ENCODE data around the gene CRIM1.
"Not testable (repeated sequence)": the region's sequence is repeated elsewhere in the genome, so short reads cannot be mapped to it uniquely, and the experiment has no call there.

Gene CRIM1, protein sequence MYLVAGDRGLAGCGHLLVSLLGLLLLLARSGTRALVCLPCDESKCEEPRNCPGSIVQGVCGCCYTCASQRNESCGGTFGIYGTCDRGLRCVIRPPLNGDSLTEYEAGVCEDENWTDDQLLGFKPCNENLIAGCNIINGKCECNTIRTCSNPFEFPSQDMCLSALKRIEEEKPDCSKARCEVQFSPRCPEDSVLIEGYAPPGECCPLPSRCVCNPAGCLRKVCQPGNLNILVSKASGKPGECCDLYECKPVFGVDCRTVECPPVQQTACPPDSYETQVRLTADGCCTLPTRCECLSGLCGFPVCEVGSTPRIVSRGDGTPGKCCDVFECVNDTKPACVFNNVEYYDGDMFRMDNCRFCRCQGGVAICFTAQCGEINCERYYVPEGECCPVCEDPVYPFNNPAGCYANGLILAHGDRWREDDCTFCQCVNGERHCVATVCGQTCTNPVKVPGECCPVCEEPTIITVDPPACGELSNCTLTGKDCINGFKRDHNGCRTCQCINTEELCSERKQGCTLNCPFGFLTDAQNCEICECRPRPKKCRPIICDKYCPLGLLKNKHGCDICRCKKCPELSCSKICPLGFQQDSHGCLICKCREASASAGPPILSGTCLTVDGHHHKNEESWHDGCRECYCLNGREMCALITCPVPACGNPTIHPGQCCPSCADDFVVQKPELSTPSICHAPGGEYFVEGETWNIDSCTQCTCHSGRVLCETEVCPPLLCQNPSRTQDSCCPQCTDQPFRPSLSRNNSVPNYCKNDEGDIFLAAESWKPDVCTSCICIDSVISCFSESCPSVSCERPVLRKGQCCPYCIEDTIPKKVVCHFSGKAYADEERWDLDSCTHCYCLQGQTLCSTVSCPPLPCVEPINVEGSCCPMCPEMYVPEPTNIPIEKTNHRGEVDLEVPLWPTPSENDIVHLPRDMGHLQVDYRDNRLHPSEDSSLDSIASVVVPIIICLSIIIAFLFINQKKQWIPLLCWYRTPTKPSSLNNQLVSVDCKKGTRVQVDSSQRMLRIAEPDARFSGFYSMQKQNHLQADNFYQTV

DNA sequence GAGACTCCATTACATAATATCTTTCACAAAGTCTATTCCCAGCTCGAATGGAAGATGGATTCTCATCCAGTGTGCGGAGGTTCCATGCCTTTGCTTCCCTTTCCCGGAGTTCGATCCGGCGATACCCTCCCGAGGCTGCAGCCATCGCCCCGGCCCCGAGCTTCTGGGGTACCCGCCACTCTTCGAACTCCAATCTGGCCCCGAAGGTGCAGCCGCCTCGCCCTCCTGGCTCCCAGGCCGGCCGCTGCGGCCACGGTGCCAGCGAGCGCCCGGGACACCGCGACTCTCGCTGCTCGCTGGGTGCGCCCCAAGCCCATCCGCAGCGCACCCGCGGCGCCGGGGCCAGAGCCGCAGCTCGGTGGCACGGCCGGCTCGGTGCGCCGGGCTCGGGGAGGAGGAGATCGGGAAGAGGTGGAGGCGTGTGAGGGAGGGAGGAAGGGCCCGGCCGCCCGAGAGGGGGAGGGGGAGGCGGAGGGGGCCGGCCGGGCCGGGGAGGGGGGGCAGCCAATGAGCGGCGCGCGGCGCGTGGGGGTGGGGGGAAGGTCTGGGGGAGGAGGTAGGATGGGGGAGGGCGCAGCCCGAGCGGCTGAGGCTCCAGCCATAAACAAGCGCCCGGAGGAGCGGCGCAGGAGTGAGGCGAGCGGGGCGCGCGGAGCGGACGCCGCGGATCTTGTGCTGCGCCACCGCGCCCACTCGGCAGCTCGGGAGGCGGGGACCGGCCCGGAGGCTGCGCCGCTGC, at the start of gene CRIM1:
Gene CRIM1 (plus strand): TSS at position 628 of the 739 bp plus-strand sequence. CDS start 515 bp downstream, outside the sequence.
- peak; percentile 61 for DNase-seq

DNA sequence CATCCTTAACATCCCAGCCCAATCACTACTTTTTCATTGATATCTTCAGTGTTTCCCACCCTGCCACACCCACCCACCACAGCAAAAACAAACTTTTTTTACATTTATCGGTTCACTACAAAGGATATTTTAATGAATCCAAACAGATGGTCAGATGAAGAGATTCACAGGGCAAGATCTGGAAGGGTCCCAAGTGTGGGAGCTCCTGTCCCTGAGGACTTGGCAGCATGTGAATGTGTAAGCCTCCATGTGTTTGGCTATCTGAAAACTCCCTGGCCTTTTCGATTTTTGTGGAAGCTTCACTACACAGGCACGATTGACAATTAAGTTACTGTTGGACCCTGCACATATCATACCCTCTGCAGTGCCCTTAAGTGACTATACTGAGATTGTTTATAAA, 48.1 kb upstream of the CRIM1 start:
- DNase-seq, result no peak

DNA sequence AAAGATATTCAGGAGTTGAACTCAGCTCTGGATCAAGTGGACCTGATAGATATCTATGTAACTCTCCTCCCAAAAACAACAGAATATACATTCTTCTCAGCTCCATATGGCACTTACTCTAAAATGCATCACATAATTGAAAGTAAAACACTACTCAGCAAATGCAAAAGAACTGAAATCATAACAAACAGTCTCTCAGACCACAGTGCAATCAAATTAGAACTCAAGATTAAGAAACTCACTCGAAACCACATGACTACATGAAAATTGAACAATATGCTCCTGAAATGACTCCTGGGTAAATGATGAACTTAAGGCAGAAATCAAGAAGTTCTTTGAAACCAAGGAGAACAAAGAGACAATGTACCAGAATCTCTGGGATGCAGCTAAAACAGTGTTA, 45.1 kb upstream of the CRIM1 start:
- DNase-seq, result not testable (repeated sequence)

DNA sequence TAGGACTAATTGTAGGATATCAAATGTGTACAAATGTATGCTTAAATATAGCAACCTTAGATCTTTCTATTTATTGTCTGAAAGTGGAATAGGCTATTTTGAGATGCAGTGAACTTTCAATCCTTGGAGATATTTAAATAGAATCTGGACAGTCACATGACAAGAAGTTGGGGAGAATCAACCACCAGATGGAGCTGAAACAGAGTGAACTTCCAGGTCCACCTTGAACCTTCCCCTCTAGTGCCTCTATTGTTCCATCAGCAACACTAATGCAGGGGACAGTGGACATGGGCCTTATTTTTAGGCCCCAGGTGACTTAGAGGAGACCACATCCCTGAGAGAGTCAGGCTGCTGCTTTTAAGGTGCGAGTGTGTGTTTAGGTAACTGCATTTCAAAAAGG, 37.0 kb upstream of the CRIM1 start:
- peak; percentile 17 for DNase-seq

DNA sequence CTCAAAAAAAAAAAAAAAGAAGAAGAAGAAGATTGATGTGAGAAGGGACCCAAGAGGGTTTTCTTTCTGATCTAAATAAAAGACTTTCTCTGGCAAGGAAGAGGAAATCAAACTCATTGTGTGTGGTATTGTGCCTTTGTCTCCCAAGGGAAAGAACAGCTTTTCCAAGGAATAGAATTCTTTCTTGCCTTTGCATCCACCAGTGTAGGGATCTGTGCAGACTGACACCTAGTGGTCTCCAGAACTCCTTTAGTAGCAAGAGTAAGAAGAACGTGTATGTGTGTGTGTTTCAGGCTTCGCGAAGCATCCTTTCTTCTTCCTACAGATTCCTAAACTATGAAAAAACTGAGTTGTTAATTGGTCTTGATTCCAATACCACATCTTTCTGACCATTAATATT, 33.5 kb upstream of the CRIM1 start:
- no peak for DNase-seq

DNA sequence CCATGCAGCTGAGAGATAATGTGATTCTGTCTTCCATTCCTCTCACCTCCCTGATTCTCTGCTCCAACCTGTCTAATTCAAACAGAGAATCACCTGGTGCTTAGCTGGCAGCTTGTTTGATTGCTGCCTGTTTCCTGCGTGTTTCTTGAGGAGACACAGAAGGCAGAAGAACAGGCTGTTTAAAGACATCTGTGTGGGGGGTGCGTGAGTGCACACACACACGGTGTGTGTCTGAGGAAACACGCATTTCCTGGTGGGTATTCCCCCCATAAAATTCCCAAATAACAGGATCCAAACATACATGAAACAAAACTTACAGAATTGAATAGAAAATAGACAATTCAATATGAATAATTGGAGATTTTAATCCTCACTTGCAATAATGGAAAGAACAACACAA, 29.3 kb upstream of the CRIM1 start:
- no peak for DNase-seq

DNA sequence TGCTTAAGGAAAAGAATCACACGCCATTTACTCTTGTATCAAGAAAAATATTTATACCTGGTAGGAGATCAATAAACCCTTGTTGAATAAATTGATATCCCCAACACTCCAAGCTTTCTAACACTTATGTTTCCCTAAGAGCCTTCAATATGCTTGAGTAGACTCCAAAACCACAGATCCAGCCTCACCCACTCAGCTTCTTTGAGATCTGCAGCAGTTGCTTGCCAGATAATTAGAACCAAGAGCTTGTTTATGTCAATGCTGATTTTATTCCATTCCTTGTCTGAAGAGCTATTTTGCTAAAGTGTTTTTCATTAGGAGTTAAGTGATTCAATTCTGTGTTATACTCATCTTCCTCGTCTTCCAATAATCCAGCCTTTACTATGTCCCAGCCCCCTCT, 26.3 kb upstream of the CRIM1 start:
- DNase-seq, result no peak

DNA sequence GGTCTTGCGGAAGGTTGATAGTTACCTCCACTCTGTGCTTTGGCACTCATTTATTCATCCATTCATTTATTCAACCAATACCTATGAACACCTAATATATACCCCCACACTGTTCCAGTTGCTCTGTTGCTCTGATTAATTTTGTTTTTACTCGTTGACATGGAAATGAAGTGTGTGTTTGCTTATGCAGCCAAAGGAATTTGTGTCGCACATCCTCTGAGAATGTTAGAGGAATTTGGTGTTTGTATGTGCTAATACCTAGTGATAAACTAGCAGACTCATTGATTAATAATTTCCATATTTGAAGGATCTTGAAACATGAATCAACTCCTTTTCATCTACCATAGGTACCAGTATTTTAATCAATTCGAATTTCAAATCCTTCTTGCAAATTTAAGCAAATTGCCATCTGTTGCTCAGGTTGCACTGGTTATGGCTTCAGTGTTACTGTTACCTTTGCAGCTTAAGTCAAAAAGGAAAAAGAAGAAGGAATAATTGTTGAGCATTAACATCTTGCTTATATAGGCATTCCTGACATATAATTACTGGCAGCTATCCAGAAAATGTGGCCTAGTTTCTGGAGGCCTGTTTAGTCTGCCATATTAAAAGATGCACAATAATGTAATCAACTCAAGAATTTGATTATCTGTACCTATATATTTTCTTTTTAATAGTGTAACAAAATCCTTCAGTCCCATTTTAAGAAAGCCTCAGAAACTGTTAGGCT, 25.7 kb upstream of the CRIM1 start:
- no peak for DNase-seq

DNA sequence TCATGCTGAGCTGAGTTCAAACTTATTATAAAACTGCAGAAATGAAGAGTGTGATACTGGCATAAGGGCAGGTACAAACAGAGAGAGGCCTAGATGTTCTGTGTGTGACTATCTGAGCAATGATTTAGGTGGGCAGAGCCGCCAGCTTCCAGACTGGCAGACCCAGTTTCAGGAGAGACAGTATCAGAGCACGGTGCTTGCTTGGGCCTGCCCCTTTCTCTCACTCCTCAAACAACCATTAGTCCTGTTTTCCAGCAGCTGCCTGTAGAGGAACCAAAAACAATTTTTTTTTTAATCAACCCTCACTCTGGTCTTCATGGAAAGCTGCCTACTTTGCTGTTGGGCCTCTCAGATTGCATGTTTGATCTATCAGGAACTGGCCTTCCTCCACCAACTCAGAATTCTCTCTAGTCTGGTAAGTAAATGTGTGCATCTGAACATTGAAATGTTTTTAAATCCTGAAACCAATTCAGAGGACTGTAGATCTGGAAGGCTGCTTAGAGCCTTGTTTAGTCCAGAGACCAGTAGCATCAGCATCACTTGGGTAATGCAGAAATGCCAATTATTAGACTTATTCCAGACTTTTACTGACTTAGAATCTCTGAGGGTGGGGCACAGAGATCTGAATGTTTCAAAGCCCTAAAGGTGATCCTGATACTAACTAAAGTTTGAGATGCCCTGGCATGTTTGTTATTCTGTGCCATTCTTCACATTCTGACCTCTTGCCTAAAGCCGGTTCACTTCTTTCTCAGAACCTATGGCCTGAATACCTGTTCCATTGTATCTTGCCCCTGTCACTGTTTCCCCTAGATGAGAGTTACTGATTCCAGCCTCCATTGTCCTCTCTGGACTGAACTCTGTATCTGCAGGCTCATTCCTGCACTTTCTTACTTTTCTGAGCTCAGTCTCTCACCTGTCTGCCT, 24.8 kb upstream of the CRIM1 start:
- DNase-seq, result no peak

DNA sequence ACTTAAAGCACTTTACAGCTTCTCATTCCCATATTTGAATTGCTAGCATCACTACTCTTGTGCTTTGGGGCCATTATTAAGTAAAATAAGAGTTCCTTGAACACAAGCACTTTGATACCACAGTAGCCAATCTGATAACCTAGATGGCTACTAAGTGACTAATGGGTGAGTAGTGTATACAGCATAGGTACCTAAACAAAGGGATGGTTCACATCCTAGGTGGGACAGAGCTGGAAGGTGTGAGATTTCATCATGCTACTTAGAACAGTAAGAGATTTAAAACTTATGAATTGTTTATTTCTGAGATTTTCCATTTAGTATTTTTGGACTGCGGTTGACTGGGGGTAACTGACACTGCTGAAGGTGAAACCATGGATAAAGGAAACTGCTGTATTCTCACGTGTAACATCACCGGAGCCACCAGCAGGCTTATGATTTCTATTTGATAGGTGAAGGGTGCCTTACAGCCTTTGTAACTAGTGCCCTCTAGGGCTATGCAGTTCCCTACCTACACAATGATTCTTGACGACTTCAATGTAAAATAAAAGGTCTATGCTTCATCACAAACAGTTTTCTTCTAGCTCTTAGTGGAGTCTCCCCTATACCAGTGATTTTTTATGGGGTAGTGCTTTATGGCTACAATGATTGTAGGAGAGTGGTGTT, 22.1 kb upstream of the CRIM1 start:
- no peak for DNase-seq

DNA sequence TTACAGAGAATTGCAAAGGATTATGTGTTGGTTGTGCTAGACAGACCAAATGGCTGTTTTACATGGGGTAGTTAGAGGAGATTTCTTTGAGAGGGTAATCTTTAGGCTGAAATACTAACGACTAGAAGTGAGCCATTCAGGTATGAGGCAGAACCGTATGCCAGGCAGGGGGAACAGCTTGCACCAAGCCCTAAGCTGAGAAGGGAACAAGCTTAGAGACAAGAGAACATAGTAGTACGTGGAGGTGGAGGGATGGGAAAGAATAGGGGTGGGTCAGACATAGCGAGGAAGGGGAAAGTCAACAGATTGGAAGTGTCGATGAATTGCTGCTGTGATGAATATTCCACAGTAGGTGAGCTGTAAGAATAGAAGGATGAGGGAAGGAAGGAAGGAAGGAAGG, 20.0 kb upstream of the CRIM1 start:
- DNase-seq, result no peak

DNA sequence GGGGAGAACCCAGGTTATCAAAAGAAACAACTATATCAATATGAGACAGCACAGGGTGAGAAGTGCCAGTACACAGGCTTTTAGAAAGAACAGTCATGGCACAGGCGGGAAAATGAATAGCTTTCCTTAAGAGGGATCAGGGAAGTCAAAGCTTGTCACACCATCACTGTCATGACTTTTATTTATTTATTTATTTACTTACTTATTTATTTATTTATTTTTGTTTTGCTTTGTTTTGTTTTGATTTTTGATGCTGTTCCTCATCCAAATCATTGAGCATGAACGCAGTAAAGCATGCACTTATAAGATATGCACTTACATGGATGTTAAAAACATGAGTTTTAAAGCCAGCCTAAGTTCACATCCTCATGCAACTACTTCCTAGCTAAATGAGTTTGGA, 19.3 kb upstream of the CRIM1 start:
- DNase-seq, result no peak

DNA sequence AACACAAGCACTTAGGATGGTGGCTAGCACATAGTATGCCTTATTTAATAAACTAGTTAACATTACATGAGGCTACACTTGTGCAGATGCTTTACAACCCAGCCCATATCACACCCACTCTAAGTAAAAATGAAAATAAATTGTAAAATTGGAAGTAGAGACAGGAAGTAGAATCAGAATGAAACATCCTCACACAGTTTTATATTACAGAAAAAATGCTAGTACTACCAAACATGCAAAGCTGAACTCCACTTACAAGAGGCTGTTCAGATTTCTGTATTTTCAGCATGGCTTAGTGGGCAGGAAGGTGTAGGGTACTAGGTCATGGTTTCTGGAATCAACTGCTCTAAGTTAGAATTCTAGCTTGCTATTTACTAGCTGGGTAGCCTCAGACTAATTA, 18.2 kb upstream of the CRIM1 start:
- DNase-seq, result no peak

DNA sequence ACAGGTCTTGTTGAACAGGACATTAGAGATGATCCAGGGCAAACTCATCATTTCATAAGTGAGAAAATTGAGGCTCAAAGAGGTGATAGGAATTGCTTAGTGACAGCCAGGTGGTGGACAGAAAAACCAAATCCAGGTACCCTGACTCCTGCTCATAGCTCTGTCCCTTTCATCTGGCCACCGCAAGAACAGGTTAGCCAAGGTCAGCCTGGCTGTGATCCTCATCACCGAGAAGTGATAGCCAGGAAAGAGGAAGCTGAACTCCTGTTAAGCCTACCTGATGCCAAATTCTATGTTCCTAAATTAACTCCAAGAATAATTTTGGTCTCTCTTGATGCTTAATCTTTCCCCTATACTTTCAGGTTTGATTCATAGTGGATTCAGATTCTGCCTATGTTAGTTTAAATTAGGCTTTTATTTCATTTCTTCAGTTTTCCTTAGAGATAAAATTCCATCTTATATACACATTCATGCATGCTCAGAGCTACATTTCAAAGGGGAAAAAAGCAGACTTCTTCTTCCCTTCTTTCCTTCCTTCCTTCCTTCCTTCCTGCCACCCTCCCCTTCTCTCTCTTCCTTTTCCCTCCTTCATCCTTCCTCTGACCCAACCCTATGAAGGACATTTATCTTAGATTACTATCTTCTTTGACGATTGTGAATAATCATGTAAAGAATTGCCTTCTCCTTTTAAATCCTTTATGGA, 17.3 kb upstream of the CRIM1 start:
- DNase-seq, result no peak

DNA sequence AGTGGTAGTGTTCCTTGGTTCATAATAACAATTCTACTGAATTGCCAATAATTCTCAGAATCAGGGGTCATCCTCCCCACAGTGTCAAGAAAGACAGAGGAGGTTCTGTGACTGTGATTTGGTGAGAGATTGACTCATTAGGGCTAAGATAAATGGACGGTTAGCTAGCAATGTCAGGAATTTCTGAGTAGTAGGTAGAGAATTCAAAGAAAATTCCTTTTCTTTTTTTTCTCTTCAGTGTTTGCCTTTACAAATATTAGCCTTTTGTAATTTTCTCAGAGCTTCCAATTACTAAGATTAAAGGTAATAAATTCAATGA, 16.8 kb upstream of the CRIM1 start:
- no peak for DNase-seq

DNA sequence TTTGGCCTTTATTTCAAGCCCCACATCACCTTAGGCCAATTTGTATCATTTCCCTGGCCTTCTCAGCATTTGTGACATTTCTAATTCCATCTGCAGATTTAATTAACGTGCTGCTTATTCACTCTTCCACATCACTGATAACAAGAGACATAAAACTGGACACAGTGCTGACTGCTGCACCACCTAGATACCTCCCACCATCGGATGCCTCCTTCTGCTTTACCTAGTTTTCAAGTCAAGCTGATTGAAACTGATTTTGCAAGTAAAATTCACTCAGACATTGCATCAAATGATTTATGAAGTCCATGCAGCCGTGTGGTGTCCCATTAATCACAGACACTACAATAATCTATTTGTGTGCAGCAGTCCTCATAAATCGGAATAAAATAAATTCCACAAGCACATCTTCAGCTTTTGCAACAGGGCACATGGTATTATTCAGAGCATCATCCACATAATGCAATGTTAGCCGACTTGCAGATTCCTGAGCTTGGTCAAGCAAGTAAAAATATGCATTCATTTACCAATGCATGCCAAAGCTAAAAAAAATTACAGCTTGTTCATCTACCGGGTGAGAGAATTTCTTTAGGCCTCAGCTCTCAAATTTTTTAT, 15.9 kb upstream of the CRIM1 start:
- no peak for DNase-seq

DNA sequence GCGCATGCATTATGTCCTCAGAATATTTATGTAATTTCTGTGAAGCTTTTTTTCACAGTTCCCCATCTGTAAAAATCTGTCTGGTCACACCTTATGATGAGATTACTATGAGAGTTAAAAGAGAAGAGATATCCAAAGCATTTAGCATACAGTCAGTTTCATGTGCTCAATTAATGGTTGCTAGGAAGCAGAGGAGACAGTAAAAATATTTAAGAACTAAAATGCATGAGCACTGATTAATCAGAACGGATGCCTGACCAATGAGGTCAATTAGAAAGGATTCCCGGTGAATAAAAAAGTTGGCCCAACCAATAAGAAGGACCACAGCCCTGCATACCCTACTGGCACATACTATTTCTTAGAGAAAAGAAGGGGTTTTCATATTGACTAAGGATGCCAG, 12.0 kb upstream of the CRIM1 start:
- DNase-seq, result no peak

DNA sequence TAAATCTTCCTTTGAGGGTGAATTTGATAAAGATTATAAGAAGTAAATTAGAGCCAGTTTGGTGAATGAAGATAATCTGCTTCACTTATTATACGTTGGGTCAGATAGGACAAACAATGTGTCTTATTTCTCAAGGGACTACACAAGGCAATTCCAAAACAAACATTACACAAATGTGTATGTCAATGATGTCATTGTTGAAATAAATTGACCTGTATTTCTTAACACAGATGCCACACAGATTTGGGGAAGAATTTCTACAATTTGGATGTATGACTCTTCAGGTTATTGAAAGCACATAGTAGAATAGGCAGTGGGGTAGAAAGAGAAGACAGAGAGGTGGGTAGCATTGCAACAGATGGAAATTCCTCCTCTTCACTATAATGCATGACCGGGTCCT, 6.9 kb upstream of the CRIM1 start:
- DNase-seq, result no peak

DNA sequence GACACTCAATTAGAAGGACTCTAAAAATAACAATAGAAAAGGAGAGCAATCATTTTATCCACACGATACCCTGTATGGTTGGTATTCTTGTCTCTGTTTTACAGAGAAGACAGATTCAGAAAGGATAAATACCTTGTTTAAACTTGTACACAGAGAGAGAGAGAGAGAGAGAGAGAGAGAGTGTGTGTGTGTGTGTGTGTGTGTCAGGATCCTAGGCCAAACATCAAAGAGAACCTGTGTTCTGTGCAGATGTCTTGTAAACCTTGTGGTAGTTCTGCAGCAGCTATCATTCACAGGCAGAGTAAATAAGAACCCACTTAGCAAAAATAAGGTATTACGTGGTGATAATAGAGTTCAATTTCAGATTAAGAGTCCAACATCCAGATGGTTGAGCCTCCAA, 4.3 kb upstream of the CRIM1 start:
- no peak for DNase-seq

Data from inflammatory macrophage treated with lipopolysaccharide for 4 hours (primary cell).